Esophagus muscularis mucosa (tissue), 4 donors: ENCODE measurements around the gene BNC2. TPM values are rescaled to one million over a fixed set of nuclear protein-coding genes. Genes with fewer than 3 reads are reported as not detected.
A peak's percentile ranks its signal among the peaks of the same experiment; 100 is the strongest.

Source experiments
- DNase-seq: peaks from one replicate; pipeline ENCODE4 v3.0.0-alpha.2; 2017; ENCODE audit errors: extremely low spot score
- H3K27ac ChIP-seq, 4 donors: fragments of 200-600 bp; sonication (generic); replicated peaks in 1 of 4; 1 replicate in 3 of 4; 2 replicates in 1 of 4; pipeline ENCODE4 v1.5.1; 2016 to 2019; ENCODE audit warnings: mild to moderate bottlenecking in 1 of 4
- H3K27me3 ChIP-seq, 4 donors: fragments of 200-600 bp; sonication (generic); one replicate each; pipeline versions ENCODE4 v1.5.1 to v1.6.0; 2016 to 2019
- H3K36me3 ChIP-seq, 4 donors: fragments of 200-600 bp; sonication (generic); one replicate each; pipeline ENCODE4 v1.5.1; 2016 to 2019
- H3K4me1 ChIP-seq, 4 donors: fragments of 200-600 bp; sonication (generic); one replicate each; pipeline ENCODE4 v1.5.1; 2016 to 2019
- H3K4me3 ChIP-seq, 4 donors: fragments of 200-600 bp; sonication (generic); 1 replicate in 2 of 4; 2 replicates in 2 of 4; pipeline ENCODE4 v1.5.1; 2016 to 2019; ENCODE audit warnings: mild to moderate bottlenecking in 4 of 4, moderate library complexity in 1 of 4
- H3K9me3 ChIP-seq, 4 donors: fragments of 200-600 bp; sonication (generic); 1 replicate in 3 of 4; 2 replicates in 1 of 4; pipeline ENCODE4 v1.5.1; 2016 to 2019
- CTCF ChIP-seq, 3 experiments: fragments of 200-600 bp in 2 of 3; fragments of 450-650 bp in 1 of 3; sonication (generic) in 2 of 3; IDR thresholded peaks; one replicate each; pipeline ENCODE4 v1.5.1; 2017 to 2019; ENCODE audit warnings: antibody characterized with exemption in 3 of 3, mild to moderate bottlenecking in 2 of 3, moderate library complexity in 1 of 3
- EP300 ChIP-seq: sonication (generic); formaldehyde crosslinking; IDR thresholded peaks from one replicate; pipeline ENCODE4 v1.6.1; 2017; ENCODE audit warnings: antibody characterized with exemption
- POLR2A ChIP-seq: fragments of 450-650 bp; IDR thresholded peaks from one replicate; pipeline ENCODE4 v1.6.1; 2017; ENCODE audit warnings: antibody characterized with exemption, moderate library complexity, mild to moderate bottlenecking, low read depth
- POLR2AphosphoS5 ChIP-seq, 2 donors: sonication (generic); formaldehyde crosslinking; IDR thresholded peaks; one replicate each; pipeline ENCODE4 v1.6.1; 2017; ENCODE audit warnings: antibody characterized with exemption in 2 of 2
- whole genome bisulfite sequencing: methylation state at CpG from one replicate; pipeline ENCODE4 v1.1.5; 2018; 5-methylcytosine and 5-hydroxymethylcytosine counted together
- intact Hi-C: fragments of 100-400 bp; cut with DNase I; formaldehyde crosslinking; loops from one replicate; pipeline ENCODE4 v1.15.1; 2023
- total RNA-seq, 4 donors: library from RNA; depleted of rRNA; stranded (reverse); fragments of >200 nt; gene quantifications; one replicate each; pipeline versions ENCODE4 v1.1.0 to v1.2.1, GENCODE V29; 2016

Gene BNC2
- total RNA-seq, 4 donors from 2014 or later, result 95.3 to 138 (median 123) TPM

GRCh38 chr9:16806674-16807073 is 63.8 kb downstream of the BNC2 start:
- H3K27ac ChIP-seq, result no peak overlapping the region

GRCh38 chr9:16803648-16804047 is 66.8 kb downstream of the BNC2 start:
- no peaks in the 10 kb centered on the region for H3K27me3 ChIP-seq
- peaks cover 0 to 49% (median 30%) of the 10 kb centered on the region in 4 donors for H3K4me1 ChIP-seq
- TF ChIP-seq EP300, result no peak
- TF ChIP-seq POLR2A, result no peak
- TF ChIP-seq CTCF (IDR thresholded peaks at IDR 0.05), result no peak
- TF ChIP-seq POLR2AphosphoS5 (IDR thresholded peaks at IDR 0.05), result no peak
- H3K9me3 ChIP-seq, result no peaks in the 10 kb centered on the region
- WGBS, result 88% methylated on average over 8 of the region's 8 CpGs
- no peak overlapping the region for H3K27ac ChIP-seq
- no peaks in the 10 kb centered on the region for H3K36me3 ChIP-seq
- no peak overlapping the region for H3K4me3 ChIP-seq
- intact Hi-C loops, result no loop called here
- DNase-seq, result no peak

More at GRCh38 chr9:16806674-16807073, 63.8 kb downstream of the BNC2 start:
- Histone ChIP-seq H3K27me3 (no peaks in the 10 kb centered on the region), H3K4me1 (peaks cover 0 to 38% (median 33%) of the 10 kb centered on the region in 4 donors), H3K9me3 (no peaks in the 10 kb centered on the region), H3K4me3 (no peak overlapping the region), H3K36me3 (no peaks in the 10 kb centered on the region)
- TF ChIP-seq EP300 (no peak), CTCF (IDR thresholded peaks at IDR 0.05) (no peak), POLR2A (no peak), POLR2AphosphoS5 (IDR thresholded peaks at IDR 0.05) (no peak)
- no peak for DNase-seq
- intact Hi-C loops, result no loop called here

GRCh38 chr9:16801871-16802466 is 68.5 kb downstream of the BNC2 start:
- Histone ChIP-seq H3K36me3 (no peaks in the 10 kb centered on the region), H3K4me3 (no peak overlapping the region), H3K9me3 (no peaks in the 10 kb centered on the region), H3K27me3 (no peaks in the 10 kb centered on the region), H3K27ac (no peak overlapping the region), H3K4me1 (peaks cover 0 to 50% (median 36%) of the 10 kb centered on the region in 4 donors)
- intact Hi-C loops, result no loop called here
- 65% methylated on average over 10 of the region's 10 CpGs for WGBS
- TF ChIP-seq POLR2A, result no peak
- no peak for TF ChIP-seq POLR2AphosphoS5 (IDR thresholded peaks at IDR 0.05)
- TF ChIP-seq CTCF (IDR thresholded peaks at IDR 0.05), result no peak
- TF ChIP-seq EP300, result no peak
- DNase-seq, result no peak

DNA sequence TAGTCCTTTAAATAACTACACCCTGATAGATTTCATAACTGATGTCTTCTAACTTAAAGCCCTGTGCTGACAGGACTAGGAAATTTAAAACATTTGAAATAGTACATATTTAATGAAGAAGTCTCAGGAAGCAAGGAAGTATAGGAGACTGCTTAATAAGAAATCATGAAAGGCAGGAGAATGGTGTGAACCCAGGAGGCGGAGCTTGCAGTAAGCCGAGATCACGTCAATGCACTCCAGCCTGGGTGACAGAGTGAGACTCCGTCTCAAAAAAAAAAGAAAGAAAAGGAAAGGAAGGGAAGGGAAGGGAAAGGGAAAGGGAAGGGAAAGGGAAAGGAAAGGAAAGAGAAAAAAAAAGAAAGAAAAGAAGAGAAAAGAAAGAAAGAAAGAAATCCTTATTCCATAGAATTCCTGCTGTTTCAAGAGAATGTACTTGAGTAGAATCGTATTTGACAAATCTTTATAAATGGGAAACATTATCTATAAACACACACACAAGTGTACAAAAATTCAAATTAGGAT is 74.1 kb downstream of the BNC2 start:
- no peak for TF ChIP-seq CTCF (IDR thresholded peaks at IDR 0.05)
- no peak for TF ChIP-seq POLR2A
- no peak for TF ChIP-seq EP300
- TF ChIP-seq POLR2AphosphoS5 (IDR thresholded peaks at IDR 0.05), result no peak
- intact Hi-C loops, result no loop called here

More for the DNA sequence above, 74.1 kb downstream of the BNC2 start:
- Histone ChIP-seq H3K36me3 (no peaks in the 10 kb centered on the region), H3K4me1 (peaks cover 3 to 58% (median 43%) of the 10 kb centered on the region in 4 donors), H3K9me3 (no peaks in the 10 kb centered on the region), H3K27ac (peak overlapping the region in 1 of 4 donors; percentile 71), H3K27me3 (no peaks in the 10 kb centered on the region), H3K4me3 (no peak overlapping the region)
- WGBS, result 96% methylated on average over 5 of the region's 5 CpGs
- no peak for DNase-seq
